ENCODE measurements around the gene SREBF2.
"Not testable (repeated sequence)": the region's sequence is repeated elsewhere in the genome, so short reads cannot be mapped to it uniquely, and the experiment has no call there.

Gene SREBF2

DNA sequence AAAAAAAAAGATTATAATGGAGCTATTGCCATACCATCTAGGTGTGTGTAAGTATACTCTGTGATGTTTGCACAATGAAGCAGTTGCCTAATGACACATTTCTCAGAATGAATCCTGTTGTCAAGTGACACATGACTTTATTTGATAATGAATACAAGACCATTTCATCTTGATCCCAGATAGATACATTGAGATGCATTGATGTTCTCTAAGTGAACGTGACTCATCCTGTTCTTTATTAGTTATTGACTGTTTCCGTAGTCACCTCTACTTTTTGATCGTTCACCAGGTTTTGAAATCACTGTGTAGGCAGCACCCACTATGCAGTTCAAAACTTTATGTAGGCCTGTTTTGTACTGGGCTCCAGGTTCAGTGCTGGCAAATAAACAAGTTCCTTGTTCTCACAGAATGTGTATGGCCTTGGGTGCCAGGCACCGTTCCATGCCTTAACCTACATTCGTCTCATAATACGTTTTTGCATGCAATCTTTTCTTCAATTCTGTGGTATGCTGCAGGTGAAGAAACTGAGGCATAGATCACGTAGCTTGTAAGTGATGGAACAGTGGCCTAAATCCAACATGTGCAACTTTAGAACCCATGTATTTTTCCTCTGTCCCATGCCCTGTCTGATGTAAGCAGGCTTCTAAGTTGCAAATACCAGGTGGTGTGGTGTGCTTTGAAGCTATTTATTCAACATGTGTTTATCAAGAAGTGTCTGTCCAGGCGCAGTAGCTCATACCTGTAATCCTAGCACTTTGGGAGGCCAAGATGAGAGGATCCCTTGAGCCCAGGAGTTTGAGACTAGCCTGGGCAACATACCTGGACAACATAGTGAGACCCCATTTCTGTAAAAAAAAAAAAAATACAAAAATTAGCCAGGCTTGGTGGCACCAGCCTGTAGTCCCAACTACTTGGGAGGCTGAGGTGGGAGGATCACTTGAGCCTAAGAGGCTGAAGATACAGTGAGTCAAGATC, 10.4 kb downstream of the SREBF2 start:
- DNase-seq, result no peak

DNA sequence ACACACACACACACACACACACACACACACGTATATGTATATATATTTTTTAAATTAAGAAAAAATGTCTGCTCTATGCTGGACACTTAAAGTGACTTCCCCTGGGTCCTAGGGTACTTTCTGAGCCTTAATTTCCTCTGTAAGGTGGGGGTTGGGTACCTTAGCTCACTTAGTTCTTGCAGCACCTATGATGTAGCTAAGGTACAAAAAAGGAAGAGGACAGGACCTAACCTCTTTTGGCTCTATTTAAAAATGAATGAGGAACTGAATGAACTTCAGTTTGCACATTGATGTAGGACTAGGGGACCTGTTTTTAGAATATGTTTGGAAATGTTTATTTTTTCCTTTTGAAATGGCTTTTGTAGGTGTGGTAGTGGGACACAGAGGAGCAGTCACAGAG, 11.1 kb downstream of the SREBF2 start:
- no peak for DNase-seq

GRCh38 chr22:41844513-41844912, 11.6 kb downstream of the SREBF2 start:
- no peak for DNase-seq

GRCh38 chr22:41845380-41846267, 12.7 kb downstream of the SREBF2 start:
- DNase-seq, result no peak

- no peak for DNase-seq
Observed at GRCh38 chr22:41846268-41846987, 13.5 kb downstream of the SREBF2 start.

DNA sequence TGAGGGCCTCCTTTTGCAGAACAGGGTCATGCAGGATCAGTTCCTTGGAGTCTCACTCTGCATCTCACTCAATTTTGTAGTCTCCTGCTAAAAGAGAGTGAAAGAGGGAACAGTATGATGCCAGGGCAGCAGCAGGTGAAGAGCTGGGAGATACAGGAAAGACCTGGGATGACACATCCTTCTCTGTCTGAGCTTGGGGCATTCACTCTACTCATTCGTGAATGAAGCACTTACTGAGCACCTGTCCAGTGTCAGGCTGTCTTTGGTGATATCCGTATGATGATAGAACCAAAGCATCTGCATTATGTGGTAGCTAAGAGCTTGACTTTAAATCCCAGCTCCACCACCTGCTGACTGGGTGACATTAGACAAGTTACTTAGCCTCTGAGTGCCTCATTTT, 14.4 kb downstream of the SREBF2 start:
- no peak for DNase-seq

DNA sequence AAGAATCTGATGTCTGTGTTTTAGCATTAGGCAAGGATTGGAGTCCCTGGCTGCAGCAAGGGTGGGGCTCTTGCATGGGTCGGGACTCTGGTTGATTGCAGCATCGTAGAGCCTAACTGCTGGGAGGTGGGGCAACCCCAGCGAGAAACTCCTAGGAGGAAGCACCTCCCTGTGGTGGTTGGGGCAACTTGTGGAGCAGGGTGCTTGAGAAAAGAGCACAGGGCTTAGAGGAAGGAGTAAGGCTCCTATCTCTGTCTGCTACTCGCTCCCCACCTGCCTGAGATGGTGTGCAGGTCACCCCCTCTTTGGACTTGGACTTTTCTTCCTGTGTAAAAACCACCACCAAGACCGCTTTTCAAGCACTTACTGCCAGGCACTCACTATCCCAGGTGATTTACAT, 15.6 kb downstream of the SREBF2 start:
- no peak for DNase-seq

- no peak for DNase-seq
Observed at GRCh38 chr22:41856469-41856868, 23.6 kb downstream of the SREBF2 start.

DNA sequence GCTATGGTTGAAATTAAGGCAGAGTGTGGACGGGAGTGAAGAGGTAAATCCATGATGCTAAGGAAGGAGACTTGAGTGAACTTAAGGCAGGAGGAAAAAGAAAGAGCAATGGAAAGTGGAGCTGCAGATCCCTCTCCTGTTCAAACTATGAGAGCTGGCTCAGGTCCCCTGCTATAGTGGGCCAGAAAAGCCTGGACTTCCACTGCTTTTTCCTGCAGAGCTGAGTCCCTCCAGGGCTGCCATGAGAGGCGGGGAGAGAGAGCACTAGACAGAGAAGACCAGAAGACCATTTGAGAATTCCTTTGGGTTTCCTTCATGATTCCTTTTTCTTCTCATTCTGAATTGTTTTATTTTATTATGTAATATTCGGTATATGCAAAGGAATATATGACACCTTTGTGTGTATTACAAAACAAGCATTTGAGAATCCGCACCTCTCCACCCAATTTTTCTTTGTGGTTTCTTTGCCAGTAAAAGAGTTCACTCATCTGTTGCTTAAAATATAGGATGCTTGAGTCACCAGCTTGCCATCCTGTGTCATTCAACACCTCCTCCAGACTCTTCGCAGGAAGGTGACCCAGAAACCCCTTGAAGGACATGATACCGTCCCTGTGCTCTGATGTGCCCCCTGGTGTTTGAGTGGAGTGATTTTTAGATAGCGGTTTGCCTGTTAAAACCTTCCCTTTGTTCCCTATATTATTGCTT, 24.4 kb downstream of the SREBF2 start:
- peak in 3 of 4 experiments; percentile 21 to 42 (median 41) for DNase-seq

GRCh38 chr22:41857860-41858199, 24.9 kb downstream of the SREBF2 start:
- DNase-seq, result no peak

GRCh38 chr22:41862160-41862529, 29.2 kb downstream of the SREBF2 start:
- DNase-seq, result peak in 2 of 4 experiments; percentile 22 to 25

DNA sequence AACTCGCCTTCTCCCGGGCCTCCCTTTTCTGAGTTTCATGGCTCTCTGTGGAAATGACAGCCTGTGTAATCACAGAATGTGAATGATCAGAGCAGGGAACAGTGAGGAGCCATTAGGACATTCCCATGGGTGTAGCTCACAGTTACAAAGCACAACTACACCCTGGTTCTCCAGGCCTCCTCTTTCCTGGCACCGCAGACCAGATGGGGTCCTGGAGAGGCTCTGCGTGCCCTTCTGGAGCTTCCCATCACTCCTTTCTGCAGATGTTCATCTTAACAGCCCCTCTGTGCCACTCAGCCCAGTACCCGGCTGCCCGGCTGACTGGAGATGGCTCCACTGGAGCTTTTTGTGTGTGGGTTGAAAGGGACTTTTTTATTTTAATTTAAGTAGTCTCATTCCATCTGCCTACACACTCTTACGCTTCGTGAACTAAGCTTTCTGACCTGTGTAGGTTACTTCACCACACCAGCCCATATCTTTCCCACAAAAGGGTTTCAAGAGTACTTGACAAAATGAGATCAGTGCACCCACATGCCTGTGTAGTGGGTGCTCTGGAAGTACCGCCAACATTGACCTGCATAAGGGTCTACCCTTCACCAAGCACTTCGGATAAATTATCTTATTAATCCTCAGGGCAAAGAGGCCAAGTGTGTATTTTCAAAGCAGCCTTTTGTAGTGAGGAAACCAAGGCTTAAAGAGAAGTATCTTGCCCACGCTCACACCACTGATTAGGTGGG, 29.8 kb downstream of the SREBF2 start:
- peak in 2 of 4 experiments; percentile 17 to 29 for DNase-seq

- DNase-seq, result no peak
Observed at GRCh38 chr22:41863472-41863871, 30.6 kb downstream of the SREBF2 start.

DNA sequence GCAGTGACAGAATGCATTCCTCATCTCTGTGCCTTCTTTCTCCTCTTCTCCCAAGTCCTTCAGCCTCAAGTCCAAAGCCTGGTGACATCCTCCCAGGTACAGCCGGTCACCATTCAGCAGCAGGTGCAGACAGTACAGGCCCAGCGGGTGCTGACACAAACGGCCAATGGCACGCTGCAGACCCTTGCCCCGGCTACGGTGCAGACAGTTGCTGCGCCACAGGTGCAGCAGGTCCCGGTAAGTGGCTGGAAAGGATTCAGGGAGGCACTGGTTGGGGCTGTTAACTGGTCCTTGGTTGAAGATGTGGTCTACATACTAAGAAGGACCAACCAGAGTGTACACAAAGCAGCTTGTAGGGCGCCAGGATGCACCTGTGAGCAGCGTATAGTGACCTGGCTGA, 35.7 kb downstream of the SREBF2 start:
- no peak for DNase-seq

DNA sequence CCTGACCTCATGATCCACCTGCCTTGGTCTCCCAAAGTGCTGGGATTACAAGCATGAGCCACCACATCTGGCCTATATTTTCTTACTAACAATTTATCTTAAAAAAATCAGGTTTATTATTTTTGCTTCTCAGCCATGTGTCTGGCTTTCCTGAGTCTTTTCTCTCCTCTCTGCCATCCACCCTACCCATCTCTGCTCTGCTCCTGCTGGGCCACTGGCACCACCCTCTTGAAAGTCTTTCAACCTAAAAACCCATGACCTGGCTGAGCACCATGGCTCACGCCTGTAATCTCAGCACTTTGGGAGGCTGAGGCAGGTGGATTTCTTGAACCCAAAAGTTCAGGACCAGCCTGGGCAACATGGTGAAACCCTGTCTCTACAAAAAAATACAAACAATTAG, 37.2 kb downstream of the SREBF2 start:
- not testable (repeated sequence) for DNase-seq

DNA sequence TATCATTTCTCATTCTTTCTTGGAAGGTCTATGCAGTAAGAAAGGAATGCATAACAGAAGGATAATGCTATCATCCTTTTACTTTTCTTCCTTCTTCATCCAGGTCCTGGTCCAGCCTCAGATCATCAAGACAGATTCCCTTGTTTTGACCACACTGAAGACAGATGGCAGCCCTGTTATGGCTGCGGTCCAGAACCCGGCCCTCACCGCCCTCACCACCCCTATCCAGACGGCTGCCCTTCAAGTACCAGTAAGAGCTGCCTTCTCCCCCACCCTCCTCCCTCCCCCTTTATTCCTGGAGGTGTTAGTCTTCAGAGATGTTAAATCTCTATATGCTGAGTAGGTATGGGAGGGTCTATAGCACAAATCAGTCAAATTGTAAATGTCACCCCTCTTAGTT, 37.9 kb downstream of the SREBF2 start:
- no peak for DNase-seq

DNA sequence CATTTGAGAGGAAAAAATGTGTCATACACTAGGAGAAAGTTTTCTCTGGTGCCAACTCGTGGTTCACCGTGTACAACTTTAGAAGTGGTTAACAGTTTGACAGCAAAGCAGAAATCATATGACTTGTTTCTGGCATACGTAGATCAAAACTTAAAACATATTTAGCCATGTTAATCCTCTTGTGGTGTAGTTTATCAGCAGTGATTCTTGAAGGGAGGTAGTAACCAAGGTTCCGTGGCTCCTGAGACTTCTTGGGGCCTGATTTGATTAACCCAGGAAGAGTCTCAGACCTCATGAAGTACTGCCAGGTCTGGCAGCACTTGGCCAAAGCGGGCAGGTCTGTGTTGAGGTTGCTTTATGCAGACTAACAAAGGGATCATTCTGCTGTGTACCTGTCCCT, 40.5 kb downstream of the SREBF2 start:
- DNase-seq, result no peak

- no peak for DNase-seq
Observed at GRCh38 chr22:41874090-41874489, 41.2 kb downstream of the SREBF2 start.

DNA sequence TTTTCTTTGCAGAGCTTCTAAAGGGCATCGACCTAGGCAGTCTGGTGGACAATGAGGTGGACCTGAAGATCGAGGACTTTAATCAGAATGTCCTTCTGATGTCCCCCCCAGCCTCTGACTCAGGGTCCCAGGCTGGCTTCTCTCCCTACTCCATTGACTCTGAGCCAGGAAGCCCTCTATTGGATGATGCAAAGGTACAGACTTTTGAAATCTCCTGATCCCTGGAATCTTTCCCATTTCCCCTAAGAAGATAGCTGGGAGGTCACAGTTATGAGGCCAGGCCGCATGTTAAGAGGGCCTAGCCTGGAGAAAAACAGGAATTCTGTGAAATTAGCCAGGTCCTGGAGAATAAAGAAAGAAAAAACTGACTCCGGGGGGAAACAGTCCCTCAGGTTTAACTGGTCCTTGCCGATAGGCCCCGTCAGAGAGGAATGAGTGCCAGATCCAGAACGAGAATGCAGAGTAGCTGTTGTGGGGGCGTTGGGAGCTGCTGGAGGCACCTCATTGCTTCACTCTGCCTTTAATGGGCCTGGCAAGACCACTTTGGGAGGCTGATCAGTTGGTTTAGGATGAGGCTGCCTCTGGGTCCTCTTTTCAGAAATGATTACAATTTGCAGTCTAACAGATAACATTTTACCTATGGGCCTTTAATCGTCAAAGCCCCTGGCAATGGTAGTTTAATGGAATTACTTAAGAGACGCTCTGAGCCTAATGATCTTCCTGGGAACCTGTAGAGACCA, 42.8 kb downstream of the SREBF2 start:
- DNase-seq, result no peak

DNA sequence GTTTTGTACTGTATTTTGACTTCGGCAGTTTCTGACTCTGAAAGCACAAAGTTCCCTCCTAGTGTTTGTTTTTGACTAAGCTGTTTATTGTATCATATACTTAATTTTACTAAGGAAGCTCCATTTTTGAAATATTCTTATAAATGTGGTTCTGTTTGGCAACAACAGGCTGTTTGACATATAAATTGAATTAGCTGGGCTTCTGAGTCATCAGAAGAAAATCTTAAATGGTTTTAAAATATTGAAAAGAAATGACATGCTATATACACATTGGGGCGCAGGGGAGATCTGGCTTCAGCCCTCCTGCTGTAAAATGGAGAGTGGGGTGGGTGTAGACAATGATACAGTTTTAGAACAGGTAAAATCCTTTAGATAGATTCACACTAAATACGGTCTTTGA, 43.4 kb downstream of the SREBF2 start:
- DNase-seq, result no peak

- DNase-seq, result no peak
Observed at GRCh38 chr22:41876675-41877074, 43.8 kb downstream of the SREBF2 start.

All from activated naive CD4-positive, alpha-beta T cell (primary cell).